Endothelial cell of umbilical vein (primary cell): Measurements from ENCODE around the gene MORC1. TPM values are rescaled to one million over a fixed set of nuclear protein-coding genes. Genes with fewer than 3 reads are reported as not detected.

ENCODE experiments used
- BruUV-seq: library from RNA; stranded (reverse); fragments of 400-500 nt; replicated peaks from 2 replicates; lab custom pipeline; 2021; lab: Mats Ljungman, UMichigan
- CTCF ChIA-PET: fragments of 300-600, 350-600 bp; sonication (Branson Sonifier 250); formaldehyde crosslinking; loops from one replicate; lab custom pipeline; 2021; ENCODE audit warnings: antibody characterized with exemption, inconsistent platforms; lab: Charles Lee
- POLR2A ChIA-PET: fragments of 300-600, 350-600 bp; sonication (Branson Sonifier 250); formaldehyde crosslinking; loops from one replicate; lab custom pipeline; 2021; ENCODE audit warnings: antibody characterized with exemption, inconsistent platforms; lab: Charles Lee
- DNase-seq: peaks from one replicate; pipeline ENCODE4 v3.0.0-alpha.2; 2011; ENCODE audit warnings: low read depth, low spot score
- FAIRE-seq: peaks from 2 replicates; lab custom pipeline; 2011; peaks lifted over from hg19 to GRCh38; lab: Jason Lieb, UNC
- H2AFZ ChIP-seq: 2 replicates; pipeline ENCODE4 v1.6.0; 2012; ENCODE audit warnings: low read depth, low read length, control low read depth, inconsistent platforms
- H3K27ac ChIP-seq: 2 replicates; pipeline ENCODE4 v1.5.1; 2011; ENCODE audit warnings: low read depth, mild to moderate bottlenecking, control low read depth, low read length, moderate library complexity; ENCODE audit not compliant: insufficient read depth
- H3K27me3 ChIP-seq, 2 experiments: 2 replicates each; pipeline versions ENCODE4 v1.6.0 to v1.6.1; 2011; ENCODE audit warnings: low read length in 2 of 2, mixed read lengths in 1 of 2; ENCODE audit not compliant: control insufficient read depth in 2 of 2, insufficient read depth in 2 of 2
- H3K36me3 ChIP-seq, 2 experiments: 2 replicates in 1 of 2; 3 replicates in 1 of 2; pipeline ENCODE4 v1.5.1; 2011; ENCODE audit warnings: low read length in 2 of 2, mild to moderate bottlenecking in 1 of 2, moderate library complexity in 1 of 2; ENCODE audit not compliant: control insufficient read depth in 2 of 2, insufficient read depth in 2 of 2; ENCODE audit errors: extremely low read depth in 1 of 2
- H3K4me1 ChIP-seq: 3 replicates; pipeline ENCODE4 v1.5.1; 2011; ENCODE audit warnings: mild to moderate bottlenecking, low read length; ENCODE audit not compliant: control insufficient read depth, insufficient read depth; ENCODE audit errors: extremely low read depth
- H3K4me2 ChIP-seq: 2 replicates; pipeline ENCODE4 v1.6.1; 2011; ENCODE audit warnings: low read length, control low read depth, mixed read lengths; ENCODE audit not compliant: insufficient read depth
- H3K4me3 ChIP-seq, 3 experiments: fragments of 200-600 bp in 1 of 3; sonication (generic), shearing (Covaris generic) in 1 of 3; replicated peaks in 1 of 3; 2 replicates each; pipeline ENCODE4 v1.5.1; 2011 to 2016; ENCODE audit warnings: control low read depth in 3 of 3, low read length in 3 of 3, mild to moderate bottlenecking in 2 of 3, inconsistent platforms in 1 of 3, low read depth in 1 of 3, moderate library complexity in 1 of 3; ENCODE audit not compliant: insufficient read depth in 1 of 3
- H3K79me2 ChIP-seq: 2 replicates; pipeline ENCODE4 v1.6.0; 2012; ENCODE audit warnings: low read length, inconsistent platforms; ENCODE audit not compliant: control insufficient read depth, insufficient read depth
- H3K9ac ChIP-seq: replicated peaks from 2 replicates; pipeline ENCODE3; 2011; ENCODE audit warnings: low read length, control low read depth; ENCODE audit not compliant: insufficient read depth; ENCODE audit errors: extremely low read depth
- H3K9me1 ChIP-seq: replicated peaks from 3 replicates; pipeline ENCODE4 v1.6.0; 2011; ENCODE audit warnings: mild to moderate bottlenecking, low read length; ENCODE audit not compliant: control insufficient read depth, insufficient read depth; ENCODE audit errors: extremely low read depth
- H3K9me3 ChIP-seq: replicated peaks from 2 replicates; pipeline ENCODE4 v1.5.1; 2012; ENCODE audit warnings: low read length, inconsistent platforms; ENCODE audit not compliant: control insufficient read depth, insufficient read depth
- H4K20me1 ChIP-seq: replicated peaks from 2 replicates; pipeline ENCODE3; 2011; ENCODE audit warnings: mild to moderate bottlenecking, low read length; ENCODE audit not compliant: control insufficient read depth, insufficient read depth; ENCODE audit errors: extremely low read depth
- EZH2 ChIP-seq: IDR thresholded peaks from 2 replicates; pipeline ENCODE4 v1.6.1; 2012; ENCODE audit warnings: borderline replicate concordance, low read depth, mild to moderate bottlenecking, moderate library complexity, low read length, inconsistent platforms; ENCODE audit not compliant: severe bottlenecking
- FOS ChIP-seq: IDR thresholded peaks from 2 replicates; pipeline ENCODE4 v1.6.1; 2011; ENCODE audit warnings: mild to moderate bottlenecking, low read length, moderate library complexity, borderline replicate concordance; ENCODE audit not compliant: insufficient read depth
- GATA2 ChIP-seq: IDR thresholded peaks from 2 replicates; pipeline ENCODE4 v1.7.0; 2011; ENCODE audit warnings: low read depth, mild to moderate bottlenecking, moderate library complexity, mixed read lengths, low read length; ENCODE audit not compliant: insufficient read length, insufficient read depth
- JUN ChIP-seq: IDR thresholded peaks from 2 replicates; pipeline ENCODE4 v1.6.1; 2011; ENCODE audit warnings: borderline replicate concordance, low read depth; ENCODE audit not compliant: insufficient read length, insufficient read depth
- MYC ChIP-seq: IDR thresholded peaks from one replicate; pipeline ENCODE4 v1.6.1; 2011; ENCODE audit warnings: mild to moderate bottlenecking, low read depth, low read length
- POLR2A ChIP-seq: IDR thresholded peaks from 2 replicates; pipeline ENCODE4 v1.6.1; 2012; ENCODE audit warnings: low read depth, mild to moderate bottlenecking, control low read depth, low read length
- POLR2AphosphoS5 ChIP-seq: IDR thresholded peaks from 2 replicates; pipeline ENCODE4 v1.6.1; 2012; ENCODE audit warnings: low read depth, mild to moderate bottlenecking, control low read depth, low read length, moderate library complexity; ENCODE audit not compliant: insufficient read depth
- dilution Hi-C: fragments of 300-500 bp; cut with MboI; formaldehyde crosslinking; loops from one replicate; pipeline ENCODE4 v1.15.0; 2019; ENCODE audit warnings: low sequenced_read_pairs; ENCODE audit not compliant: extremely low pct_ligation_motif_present
- intact Hi-C: fragments of 100-400 bp; cut with micrococcal nuclease; formaldehyde crosslinking; loops from one replicate; pipeline ENCODE4 v1.10.0; 2022
- polyA plus RNA-seq, 4 experiments: library from polyadenylated mRNA; depleted of rRNA in 3 of 4; stranded (reverse) in 3 of 4; unstranded in 1 of 4; fragments of >200 nt; gene quantifications; 2 replicates each; pipeline versions ENCODE4 v1.2.1 to v1.2.3, GENCODE V29; 2011 to 2012; ENCODE audit warnings: missing spikeins in 1 of 4
- total RNA-seq: library from RNA; stranded (reverse); gene quantifications from 2 replicates; pipeline ENCODE4 v1.2.3, GENCODE V29; 2021
- TF ChIP-seq, protein P1 (sequence below), 2 donors: IDR thresholded peaks; 1 replicate in 1 of 2; 2 replicates in 1 of 2; pipeline ENCODE4 v1.5.1; 2011; ENCODE audit warnings: low read length in 2 of 2, mild to moderate bottlenecking in 2 of 2, moderate library complexity in 2 of 2, control low read depth in 1 of 2, inconsistent platforms in 1 of 2, low read depth in 1 of 2; ENCODE audit not compliant: insufficient read depth in 1 of 2; ENCODE audit errors: extremely low read depth in 1 of 2
- TF ChIP-seq, protein P2 (sequence below): IDR thresholded peaks from 2 replicates; pipeline ENCODE4 v1.6.1; 2011; ENCODE audit not compliant: insufficient read depth, insufficient read length

MORC1 gene
- total and polyA plus RNA-seq, 2 donors (not counting 3 experiments of a cell fraction or from before 2014, with no cell fraction given): not detected

DNA sequence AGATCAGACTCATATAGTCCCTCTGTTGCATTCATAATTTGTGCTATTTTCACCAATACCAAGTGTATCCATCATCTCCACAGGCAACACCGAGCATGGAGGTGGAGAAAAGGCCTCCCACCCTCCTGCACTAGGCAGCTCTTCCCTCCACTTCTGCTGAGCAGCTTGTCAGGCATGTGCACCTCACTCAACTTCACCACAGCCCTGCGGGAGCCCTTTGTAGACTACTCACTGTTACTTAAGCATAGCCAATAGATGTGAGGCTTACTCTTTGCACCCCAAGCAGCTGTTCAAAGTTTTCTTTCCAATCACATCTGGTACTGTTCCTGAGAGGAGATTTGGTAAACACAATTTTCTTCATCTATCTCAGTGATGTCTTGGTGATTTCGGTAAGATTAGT is 147.4 kb downstream of the MORC1 start:
- Histone ChIP-seq H3K4me2 (no peak overlapping the region), H3K36me3 (no peaks in the 10 kb centered on the region), H3K27me3 (no peaks in the 10 kb centered on the region), H3K79me2 (no peaks in the 10 kb centered on the region), H3K27ac (no peak overlapping the region), H3K9me3 (no peaks in the 10 kb centered on the region), H3K9ac (no peak overlapping the region), H2AFZ (no peak overlapping the region), H3K4me1 (no peaks in the 10 kb centered on the region), H3K9me1 (no peaks in the 10 kb centered on the region), H4K20me1 (no peaks in the 10 kb centered on the region), H3K4me3 (no peak overlapping the region)
- TF ChIP-seq GATA2 (no peak), JUN (no peak), POLR2A (no peak), MYC (no peak), EZH2 (no peak), FOS (no peak), POLR2AphosphoS5 (no peak)
- TF ChIP-seq, protein P1, sequence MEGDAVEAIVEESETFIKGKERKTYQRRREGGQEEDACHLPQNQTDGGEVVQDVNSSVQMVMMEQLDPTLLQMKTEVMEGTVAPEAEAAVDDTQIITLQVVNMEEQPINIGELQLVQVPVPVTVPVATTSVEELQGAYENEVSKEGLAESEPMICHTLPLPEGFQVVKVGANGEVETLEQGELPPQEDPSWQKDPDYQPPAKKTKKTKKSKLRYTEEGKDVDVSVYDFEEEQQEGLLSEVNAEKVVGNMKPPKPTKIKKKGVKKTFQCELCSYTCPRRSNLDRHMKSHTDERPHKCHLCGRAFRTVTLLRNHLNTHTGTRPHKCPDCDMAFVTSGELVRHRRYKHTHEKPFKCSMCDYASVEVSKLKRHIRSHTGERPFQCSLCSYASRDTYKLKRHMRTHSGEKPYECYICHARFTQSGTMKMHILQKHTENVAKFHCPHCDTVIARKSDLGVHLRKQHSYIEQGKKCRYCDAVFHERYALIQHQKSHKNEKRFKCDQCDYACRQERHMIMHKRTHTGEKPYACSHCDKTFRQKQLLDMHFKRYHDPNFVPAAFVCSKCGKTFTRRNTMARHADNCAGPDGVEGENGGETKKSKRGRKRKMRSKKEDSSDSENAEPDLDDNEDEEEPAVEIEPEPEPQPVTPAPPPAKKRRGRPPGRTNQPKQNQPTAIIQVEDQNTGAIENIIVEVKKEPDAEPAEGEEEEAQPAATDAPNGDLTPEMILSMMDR (IDR thresholded peaks at IDR 0.05; ENCODE audit: extremely low read depth in 1 of 2, insufficient read depth in 1 of 2, low read depth in 1 of 2, low read length in 2 of 2): no peak
- TF ChIP-seq, protein P2, sequence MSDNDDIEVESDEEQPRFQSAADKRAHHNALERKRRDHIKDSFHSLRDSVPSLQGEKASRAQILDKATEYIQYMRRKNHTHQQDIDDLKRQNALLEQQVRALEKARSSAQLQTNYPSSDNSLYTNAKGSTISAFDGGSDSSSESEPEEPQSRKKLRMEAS: no peak
- intact Hi-C loops: no loop called here
- ChIA-PET CTCF (no interaction called here), POLR2A (no interaction called here)
- dilution Hi-C loops: no loop called here
- FAIRE-seq: no peak
- no TSS peak for BruUV-seq
- no peak for DNase-seq
